Measurements from ENCODE around the gene HECTD2. TPM values are rescaled to one million over a fixed set of nuclear protein-coding genes. Genes with fewer than 3 reads are reported as not detected.
A peak's percentile ranks its signal among the peaks of the same experiment; 100 is the strongest.
"Not testable (repeated sequence)": the region's sequence is repeated elsewhere in the genome, so short reads cannot be mapped to it uniquely, and the experiment has no call there.

Gene HECTD2, protein sequence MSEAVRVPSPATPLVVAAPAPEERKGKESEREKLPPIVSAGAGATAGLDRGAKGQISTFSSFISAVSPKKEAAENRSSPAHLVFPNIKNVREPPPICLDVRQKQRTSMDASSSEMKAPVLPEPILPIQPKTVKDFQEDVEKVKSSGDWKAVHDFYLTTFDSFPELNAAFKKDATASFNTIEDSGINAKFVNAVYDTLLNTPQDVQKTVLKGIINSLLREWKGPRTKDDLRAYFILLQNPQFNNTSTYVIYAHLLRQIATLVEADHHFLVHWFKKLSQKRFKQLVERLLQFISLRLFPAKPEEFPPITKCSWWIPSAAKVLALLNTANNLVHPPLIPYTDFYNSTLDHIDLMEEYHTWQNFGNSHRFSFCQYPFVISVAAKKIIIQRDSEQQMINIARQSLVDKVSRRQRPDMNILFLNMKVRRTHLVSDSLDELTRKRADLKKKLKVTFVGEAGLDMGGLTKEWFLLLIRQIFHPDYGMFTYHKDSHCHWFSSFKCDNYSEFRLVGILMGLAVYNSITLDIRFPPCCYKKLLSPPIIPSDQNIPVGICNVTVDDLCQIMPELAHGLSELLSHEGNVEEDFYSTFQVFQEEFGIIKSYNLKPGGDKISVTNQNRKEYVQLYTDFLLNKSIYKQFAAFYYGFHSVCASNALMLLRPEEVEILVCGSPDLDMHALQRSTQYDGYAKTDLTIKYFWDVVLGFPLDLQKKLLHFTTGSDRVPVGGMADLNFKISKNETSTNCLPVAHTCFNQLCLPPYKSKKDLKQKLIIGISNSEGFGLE
- 6.0 TPM for total RNA-seq
- long read RNA-seq, full-length matches to known transcripts = 1 of 1 reads
- long read RNA-seq, partial matches to known transcripts = 0 of 1 reads
- long read RNA-seq, other reads (novel, unspliced or antisense) = 0 of 1 reads

DNA sequence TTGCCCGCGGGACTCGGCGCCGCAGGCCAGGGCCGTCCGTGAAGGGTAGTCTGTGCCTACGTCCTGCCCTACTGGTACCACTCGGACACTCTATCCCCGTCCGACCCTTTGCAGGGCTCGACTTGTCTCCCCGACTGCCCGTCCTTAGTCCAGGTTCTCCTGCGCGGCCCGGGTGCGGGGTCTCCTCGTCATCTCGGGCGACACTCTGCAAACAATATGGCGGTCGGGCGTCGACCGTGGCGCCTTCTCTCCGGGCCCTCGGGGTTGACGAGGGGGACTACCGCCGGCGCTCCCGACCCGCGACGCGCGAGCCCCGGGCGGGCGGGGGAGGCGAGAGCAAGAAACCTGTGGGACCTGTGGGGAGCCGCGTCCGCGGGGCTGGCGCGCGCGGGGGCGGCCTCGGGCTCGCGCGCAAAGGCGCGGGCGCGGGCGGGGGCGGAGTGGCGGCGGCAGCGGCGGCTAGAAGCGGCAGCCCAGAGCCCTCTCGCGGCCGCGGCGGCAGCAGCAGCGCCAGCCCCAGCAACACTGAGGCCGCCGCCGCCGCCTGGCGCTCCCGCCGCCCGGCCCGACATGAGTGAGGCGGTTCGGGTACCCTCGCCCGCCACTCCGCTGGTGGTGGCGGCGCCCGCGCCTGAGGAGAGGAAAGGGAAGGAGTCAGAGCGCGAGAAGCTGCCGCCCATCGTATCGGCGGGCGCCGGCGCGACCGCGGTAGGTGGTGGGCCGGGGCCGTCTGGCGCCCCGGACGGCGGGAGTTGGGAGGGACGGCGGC, at the start of gene HECTD2:
TSS of gene HECTD2 (plus strand) at position 476 of the 769 bp plus-strand sequence. CDS start at position 571, 95 bp downstream.
- TF ChIP-seq CTCF (IDR thresholded peaks at IDR 0.05; ENCODE audit: borderline replicate concordance) = peak; percentile 67
- Histone ChIP-seq H3K4me1 (peaks cover 29% of the 10 kb centered on the region), H3K27ac (replicated peaks) (peak within 1 kb of the TSS; percentile 100), H3K4me3 (peak within 1 kb of the TSS; percentile 86), H3K27me3 (ENCODE audit: low read depth) (no peaks in the 10 kb centered on the region), H3K36me3 (no peaks in the 10 kb centered on the region), H3K9me3 (replicated peaks) (no peaks in the 10 kb centered on the region)
- intact Hi-C loops (cut with micrococcal nuclease) = no loop called here
- DNase-seq = peak; percentile 84

- no peak for TF ChIP-seq CTCF (IDR thresholded peaks at IDR 0.05; ENCODE audit: borderline replicate concordance)
- DNase-seq = no peak
- Histone ChIP-seq H3K27ac (replicated peaks) (no peak overlapping the region), H3K9me3 (replicated peaks) (peaks cover 28% of the 10 kb centered on the region), H3K27me3 (ENCODE audit: low read depth) (peaks cover 31% of the 10 kb centered on the region), H3K4me3 (no peak overlapping the region), H3K36me3 (no peaks in the 10 kb centered on the region), H3K4me1 (no peaks in the 10 kb centered on the region)
- intact Hi-C loops (cut with micrococcal nuclease) = no loop called here
Measured at GRCh38 chr10:91360461-91360860, 49.7 kb upstream of the HECTD2 start.

DNA sequence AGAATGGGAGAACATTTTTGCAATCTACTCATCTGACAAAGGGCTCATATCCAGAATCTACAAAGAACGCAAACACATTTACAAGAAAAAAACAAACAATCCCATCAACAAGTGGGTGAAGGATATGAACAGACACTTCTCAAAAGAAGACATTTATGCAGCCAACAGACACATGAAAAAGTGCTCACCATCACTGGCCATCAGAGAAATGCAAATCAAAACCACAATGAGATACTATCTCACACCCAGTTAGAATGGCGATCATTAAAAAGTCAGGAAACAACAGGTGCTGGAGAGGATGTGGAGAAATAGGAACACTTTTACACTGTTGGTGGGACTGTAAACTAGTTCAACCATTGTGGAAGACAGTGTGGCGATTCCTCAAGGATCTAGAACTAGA, 44.6 kb upstream of the HECTD2 start:
- H3K27ac ChIP-seq (replicated peaks); intact Hi-C loops (cut with micrococcal nuclease); H3K27me3 ChIP-seq (ENCODE audit: low read depth); H3K4me3 ChIP-seq; H3K36me3 ChIP-seq; DNase-seq: not testable (repeated sequence)
- peaks cover 33% of the 10 kb centered on the region for H3K9me3 ChIP-seq (replicated peaks)
- peaks cover 19% of the 10 kb centered on the region for H3K4me1 ChIP-seq

- DNase-seq = no peak
- H3K27me3 ChIP-seq (ENCODE audit: low read depth) = no peaks in the 10 kb centered on the region
- H3K27ac ChIP-seq (replicated peaks) = no peak overlapping the region
- peaks cover 19% of the 10 kb centered on the region for H3K4me1 ChIP-seq
- intact Hi-C loops (cut with micrococcal nuclease) = no loop called here
- H3K9me3 ChIP-seq (replicated peaks) = peaks cover 37% of the 10 kb centered on the region
- no peaks in the 10 kb centered on the region for H3K36me3 ChIP-seq
- no peak for TF ChIP-seq CTCF (IDR thresholded peaks at IDR 0.05; ENCODE audit: borderline replicate concordance)
- no peak overlapping the region for H3K4me3 ChIP-seq
Measured at GRCh38 chr10:91366704-91367103, 43.4 kb upstream of the HECTD2 start.

GRCh38 chr10:91367127-91367531, 43.0 kb upstream of the HECTD2 start:
- no peaks in the 10 kb centered on the region for H3K36me3 ChIP-seq
- H3K27ac ChIP-seq (replicated peaks) = no peak overlapping the region
- no peaks in the 10 kb centered on the region for H3K27me3 ChIP-seq (ENCODE audit: low read depth)
- H3K4me3 ChIP-seq = no peak overlapping the region
- DNase-seq = no peak
- intact Hi-C loops (cut with micrococcal nuclease) = no loop called here
- no peak for TF ChIP-seq CTCF (IDR thresholded peaks at IDR 0.05; ENCODE audit: borderline replicate concordance)
- peaks cover 33% of the 10 kb centered on the region for H3K9me3 ChIP-seq (replicated peaks)
- H3K4me1 ChIP-seq = peaks cover 19% of the 10 kb centered on the region
